Measurements from ENCODE around the gene SETSIP.

DNA sequence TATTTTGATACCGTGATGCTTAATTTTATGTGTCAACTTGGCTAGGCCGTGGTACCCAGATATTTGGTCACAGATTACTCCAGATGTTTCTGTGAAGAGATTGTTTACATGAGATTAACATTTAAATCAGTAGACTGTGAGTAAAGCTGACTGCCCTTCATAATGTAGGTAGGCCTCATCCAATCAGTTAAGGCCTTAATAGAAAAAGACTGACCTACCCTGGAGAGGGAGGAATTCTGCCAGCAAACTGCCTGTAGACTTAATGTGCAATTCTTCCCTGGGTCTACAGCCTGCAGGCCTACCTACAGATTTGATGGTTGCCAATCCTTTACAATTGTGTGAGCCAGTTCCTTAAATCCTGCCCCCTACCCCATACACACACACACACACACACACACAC is 4.3 kb downstream of the SETSIP start:
- no peak for TF ChIP-seq POLR2A (IDR thresholded peaks at IDR 0.05; ENCODE audit: low read length)
- TF ChIP-seq GATA1 (IDR thresholded peaks at IDR 0.05; ENCODE audit: low read depth, low read length), result no peak

Data from erythroblast (primary cell).